ENCODE data around the gene FCAMR. TPM values are rescaled to one million over a fixed set of nuclear protein-coding genes. Genes with fewer than 3 reads are reported as not detected.

Gene FCAMR
- total RNA-seq, 1 experiment from 2014 or later = not detected

DNA sequence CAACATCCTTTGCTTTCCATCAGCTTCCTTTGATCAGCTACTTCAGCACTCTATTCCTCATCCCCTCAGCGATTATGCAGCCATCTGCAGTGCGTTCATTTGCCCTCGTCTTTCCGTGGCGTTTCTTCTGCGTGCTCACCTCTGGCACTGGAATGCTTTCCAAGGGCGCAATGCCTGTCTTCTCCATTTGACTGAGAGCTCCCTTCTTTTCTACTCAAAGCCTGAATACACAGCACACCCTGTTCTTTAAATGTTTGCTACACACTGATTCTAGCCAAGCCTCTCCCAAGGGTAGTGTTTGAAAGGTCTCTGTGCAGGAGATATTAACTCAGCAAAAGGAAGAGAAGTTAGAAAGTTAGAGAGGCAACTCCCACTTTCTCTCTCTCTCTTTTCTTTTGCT lies 39.7 kb upstream of the FCAMR start:
- peaks cover 32% of the 10 kb centered on the region for H3K27me3 ChIP-seq (replicated peaks; ENCODE audit: insufficient read depth, low read depth, low read length, poor library complexity)
- no peaks in the 10 kb centered on the region for H3K9me3 ChIP-seq (ENCODE audit: low read depth, low read length, poor library complexity, severe bottlenecking)
- TF ChIP-seq, protein P1, sequence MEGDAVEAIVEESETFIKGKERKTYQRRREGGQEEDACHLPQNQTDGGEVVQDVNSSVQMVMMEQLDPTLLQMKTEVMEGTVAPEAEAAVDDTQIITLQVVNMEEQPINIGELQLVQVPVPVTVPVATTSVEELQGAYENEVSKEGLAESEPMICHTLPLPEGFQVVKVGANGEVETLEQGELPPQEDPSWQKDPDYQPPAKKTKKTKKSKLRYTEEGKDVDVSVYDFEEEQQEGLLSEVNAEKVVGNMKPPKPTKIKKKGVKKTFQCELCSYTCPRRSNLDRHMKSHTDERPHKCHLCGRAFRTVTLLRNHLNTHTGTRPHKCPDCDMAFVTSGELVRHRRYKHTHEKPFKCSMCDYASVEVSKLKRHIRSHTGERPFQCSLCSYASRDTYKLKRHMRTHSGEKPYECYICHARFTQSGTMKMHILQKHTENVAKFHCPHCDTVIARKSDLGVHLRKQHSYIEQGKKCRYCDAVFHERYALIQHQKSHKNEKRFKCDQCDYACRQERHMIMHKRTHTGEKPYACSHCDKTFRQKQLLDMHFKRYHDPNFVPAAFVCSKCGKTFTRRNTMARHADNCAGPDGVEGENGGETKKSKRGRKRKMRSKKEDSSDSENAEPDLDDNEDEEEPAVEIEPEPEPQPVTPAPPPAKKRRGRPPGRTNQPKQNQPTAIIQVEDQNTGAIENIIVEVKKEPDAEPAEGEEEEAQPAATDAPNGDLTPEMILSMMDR (conservative IDR thresholded peaks at IDR 0.05; ENCODE audit: low read depth, low read length) = no peak
- ChIA-PET CTCF (no interaction called here), POLR2A (ENCODE audit: low non-redundant PET) (no interaction called here)
- no TSS peak for BruUV-seq (replicated peaks)
- no peak overlapping the region for H3K4me3 ChIP-seq (ENCODE audit: low read depth, low read length, poor library complexity, severe bottlenecking)
- no peaks in the 10 kb centered on the region for H3K4me1 ChIP-seq (ENCODE audit: insufficient read depth, low read length, poor library complexity, severe bottlenecking)
- no peaks in the 10 kb centered on the region for H3K36me3 ChIP-seq (ENCODE audit: insufficient read depth, low read length, poor library complexity, severe bottlenecking)
- no peak for DNase-seq (ENCODE audit: low spot score)
- no peak overlapping the region for H3K27ac ChIP-seq (ENCODE audit: low read depth, low read length, poor library complexity, severe bottlenecking)
- intact Hi-C loops (cut with micrococcal nuclease; ENCODE audit: unreplicated experiment) = no loop called here

DNA sequence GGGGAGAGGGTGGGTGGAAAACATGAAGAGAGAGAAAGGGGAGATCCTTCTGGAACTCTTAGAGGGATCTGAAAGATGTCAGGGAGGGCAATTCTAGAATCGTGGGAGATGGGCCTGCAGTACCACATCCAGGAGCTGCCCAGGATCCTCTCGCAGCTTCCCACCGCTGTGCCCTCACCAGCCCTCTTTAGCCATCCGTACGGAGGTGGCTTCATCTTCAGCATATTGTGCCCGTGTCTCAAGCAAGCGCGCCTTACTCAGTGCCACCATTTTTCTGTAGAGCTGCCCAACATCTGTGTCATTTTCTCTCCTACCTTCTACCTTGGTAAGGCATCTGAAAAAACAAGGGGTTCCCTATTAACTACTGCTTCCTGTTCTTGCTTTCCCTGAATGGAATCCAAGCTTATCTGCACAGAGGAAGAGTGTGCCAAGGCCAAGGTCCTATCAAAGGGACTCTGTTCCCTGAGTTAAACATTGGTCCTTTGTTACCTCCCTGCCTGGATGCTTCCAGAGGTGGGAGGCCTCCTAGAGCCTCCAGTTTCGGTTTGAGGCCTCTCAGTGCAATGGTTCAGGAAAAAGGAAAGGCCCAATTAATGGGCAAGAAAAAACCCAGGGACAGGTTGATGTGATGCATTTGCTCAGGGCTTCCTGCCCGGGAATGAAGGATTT lies 39.1 kb upstream of the FCAMR start:
- CTCF ChIA-PET = no interaction called here
- no peak for DNase-seq (ENCODE audit: low spot score)
- no peak overlapping the region for H3K27ac ChIP-seq (ENCODE audit: low read depth, low read length, poor library complexity, severe bottlenecking)
- intact Hi-C loops (cut with micrococcal nuclease; ENCODE audit: unreplicated experiment) = no loop called here
- no peak overlapping the region for H3K4me3 ChIP-seq (ENCODE audit: low read depth, low read length, poor library complexity, severe bottlenecking)
- POLR2A ChIA-PET (ENCODE audit: low non-redundant PET) = no interaction called here
- BruUV-seq (replicated peaks) = no TSS peak
- no peaks in the 10 kb centered on the region for H3K9me3 ChIP-seq (ENCODE audit: low read depth, low read length, poor library complexity, severe bottlenecking)
- H3K27me3 ChIP-seq (replicated peaks; ENCODE audit: insufficient read depth, low read depth, low read length, poor library complexity) = peaks cover 31% of the 10 kb centered on the region
- no peak for TF ChIP-seq EZH2 (IDR thresholded peaks at IDR 0.05; ENCODE audit: borderline replicate concordance, low read depth, low read length, poor library complexity, severe bottlenecking)
- TF ChIP-seq, protein P1 (conservative IDR thresholded peaks at IDR 0.05; ENCODE audit: low read depth, low read length) = no peak
- H3K4me1 ChIP-seq (ENCODE audit: insufficient read depth, low read length, poor library complexity, severe bottlenecking) = no peaks in the 10 kb centered on the region
- H3K36me3 ChIP-seq (ENCODE audit: insufficient read depth, low read length, poor library complexity, severe bottlenecking) = no peaks in the 10 kb centered on the region

- BruUV-seq (replicated peaks) = no TSS peak
- ChIA-PET CTCF (no interaction called here), POLR2A (ENCODE audit: low non-redundant PET) (no interaction called here)
- Histone ChIP-seq H3K36me3 (ENCODE audit: insufficient read depth, low read length, poor library complexity, severe bottlenecking) (no peaks in the 10 kb centered on the region), H3K4me1 (ENCODE audit: insufficient read depth, low read length, poor library complexity, severe bottlenecking) (no peaks in the 10 kb centered on the region), H3K27me3 (replicated peaks; ENCODE audit: insufficient read depth, low read depth, low read length, poor library complexity) (peaks cover 16% of the 10 kb centered on the region), H3K4me3 (ENCODE audit: low read depth, low read length, poor library complexity, severe bottlenecking) (no peak overlapping the region), H3K9me3 (ENCODE audit: low read depth, low read length, poor library complexity, severe bottlenecking) (no peaks in the 10 kb centered on the region), H3K27ac (ENCODE audit: low read depth, low read length, poor library complexity, severe bottlenecking) (no peak overlapping the region)
- peak; percentile 44 for DNase-seq (ENCODE audit: low spot score)
- TF ChIP-seq, protein P1 (conservative IDR thresholded peaks at IDR 0.05; ENCODE audit: low read depth, low read length) = no peak
- intact Hi-C loops (cut with micrococcal nuclease; ENCODE audit: unreplicated experiment) = no loop called here
Observed at GRCh38 chr1:207007352-207008033, 37.2 kb upstream of the FCAMR start.

Data from A673 (cell line).